Kidney (tissue), 14 donors: ENCODE data around the gene CMTM4. TPM values are rescaled to one million over a fixed set of nuclear protein-coding genes. Genes with fewer than 3 reads are reported as not detected.
"Not testable (repeated sequence)": the region's sequence is repeated elsewhere in the genome, so short reads cannot be mapped to it uniquely, and the experiment has no call there.

Source experiments
- DNase-seq, 5 donors: peaks; one replicate each; pipeline ENCODE4 v3.0.0-alpha.2; 2013 to 2020
- FAIRE-seq: peaks from 2 replicates; lab custom pipeline; 2012; peaks lifted over from hg19 to GRCh38; lab: Jason Lieb, UNC
- H3K27ac ChIP-seq, 2 donors: one replicate each; pipeline ENCODE4 v1.7.0; 2013; ENCODE audit warnings: low read depth in 2 of 2, low read length in 2 of 2, inconsistent platforms in 1 of 2
- H3K27me3 ChIP-seq: one replicate; pipeline ENCODE4 v1.7.1; 2013; ENCODE audit warnings: low read length, inconsistent platforms; ENCODE audit not compliant: control insufficient read depth, insufficient read depth
- H3K36me3 ChIP-seq, 3 donors: one replicate each; pipeline versions ENCODE4 v1.7.0 to v1.7.1; 2013; ENCODE audit warnings: low read length in 3 of 3, control low read depth in 1 of 3, inconsistent platforms in 1 of 3; ENCODE audit not compliant: insufficient read depth in 3 of 3, control insufficient read depth in 2 of 3
- H3K4me1 ChIP-seq, 3 donors: one replicate each; pipeline versions ENCODE4 v1.7.0 to v1.7.1; 2013; ENCODE audit warnings: low read length in 3 of 3, inconsistent platforms in 1 of 3, low read depth in 1 of 3; ENCODE audit not compliant: control insufficient read depth in 2 of 3, insufficient read depth in 2 of 3
- H3K4me3 ChIP-seq, 3 donors: one replicate each; pipeline versions ENCODE4 v1.7.0 to v1.8.1; 2013; ENCODE audit warnings: low read length in 3 of 3, control low read depth in 1 of 3, inconsistent platforms in 1 of 3
- H3K9ac ChIP-seq, 3 donors: one replicate each; pipeline versions ENCODE4 v1.7.0 to v1.7.1; 2013; ENCODE audit warnings: low read length in 3 of 3, control low read depth in 1 of 3, inconsistent platforms in 1 of 3
- H3K9me3 ChIP-seq, 3 donors: one replicate each; pipeline versions ENCODE4 v1.7.0 to v1.7.1; 2013; ENCODE audit warnings: low read length in 3 of 3, control low read depth in 1 of 3, inconsistent platforms in 1 of 3; ENCODE audit not compliant: control insufficient read depth in 2 of 3, insufficient read depth in 1 of 3
- intact Hi-C: fragments of 100-400 bp; cut with DNase I; formaldehyde crosslinking; loops from one replicate; pipeline ENCODE4 v1.11.1; 2022
- polyA plus RNA-seq: library from polyadenylated mRNA; stranded (reverse); fragments of 350-450 nt; fragmentation: Illumina TruSeq; extraction: RNeasy Lipid Tissue Mini Kit (QIAGEN cat#74804); gene quantifications from one replicate; pipeline ENCODE4 v1.2.3, GENCODE V29; 2014; ENCODE audit warnings: low read depth, low replicate concordance; ENCODE audit not compliant: insufficient read depth
- total RNA-seq: library from RNA; stranded (reverse); fragmentation: NEBNext Ultra II Directional; extraction: Animal tissue kit (Norgen Biotek cat#: 25700); gene quantifications from one replicate; pipeline ENCODE4 v1.2.1, GENCODE V29; 2021
- TF ChIP-seq, protein P1 (sequence below): IDR thresholded peaks from 3 replicates; pipeline ENCODE4 v1.5.1; 2012; ENCODE audit warnings: mild to moderate bottlenecking, moderate library complexity, borderline replicate concordance; ENCODE audit not compliant: insufficient read depth; ENCODE audit errors: extremely low read depth
- donor health status: control.
- donor health status: control.
- donor health status: control.
- donor health status: control.
- donor health status: control.
- donor health status: DM: yes; HTN: yes; CAD: no.
- donor health status: Normal renal cell carcinoma (clear cell type).

CMTM4 gene
- total and polyA plus RNA-seq, 2 donors from 2014 or later: 43.2 to 82.2 TPM

DNA sequence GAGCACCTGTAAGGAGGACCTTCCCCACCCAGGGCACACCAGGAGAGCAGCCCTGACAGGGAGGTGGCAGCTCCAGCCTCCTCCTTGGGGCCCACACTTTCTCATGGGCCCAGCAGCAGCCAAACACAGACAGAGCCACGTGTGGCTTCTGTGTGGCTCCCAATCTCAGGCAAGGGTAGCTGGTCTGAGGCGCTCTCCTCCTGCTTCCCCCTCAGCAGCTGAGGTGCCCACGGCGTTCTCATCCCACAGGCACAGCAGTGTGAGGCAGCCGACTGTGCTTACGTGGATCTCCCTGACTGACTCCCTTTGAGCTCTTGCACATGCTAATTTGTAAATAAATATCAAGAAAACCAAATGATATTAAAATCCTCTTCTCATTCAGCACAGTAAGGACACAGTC lies 61.1 kb downstream of the CMTM4 start:
- no peak for DNase-seq
- FAIRE-seq: no peak
- no peak overlapping the region for H3K27ac ChIP-seq
- intact Hi-C loops: no loop called here
- H3K9ac ChIP-seq: no peak overlapping the region
- H3K4me3 ChIP-seq: no peak overlapping the region
- TF ChIP-seq, protein P1, sequence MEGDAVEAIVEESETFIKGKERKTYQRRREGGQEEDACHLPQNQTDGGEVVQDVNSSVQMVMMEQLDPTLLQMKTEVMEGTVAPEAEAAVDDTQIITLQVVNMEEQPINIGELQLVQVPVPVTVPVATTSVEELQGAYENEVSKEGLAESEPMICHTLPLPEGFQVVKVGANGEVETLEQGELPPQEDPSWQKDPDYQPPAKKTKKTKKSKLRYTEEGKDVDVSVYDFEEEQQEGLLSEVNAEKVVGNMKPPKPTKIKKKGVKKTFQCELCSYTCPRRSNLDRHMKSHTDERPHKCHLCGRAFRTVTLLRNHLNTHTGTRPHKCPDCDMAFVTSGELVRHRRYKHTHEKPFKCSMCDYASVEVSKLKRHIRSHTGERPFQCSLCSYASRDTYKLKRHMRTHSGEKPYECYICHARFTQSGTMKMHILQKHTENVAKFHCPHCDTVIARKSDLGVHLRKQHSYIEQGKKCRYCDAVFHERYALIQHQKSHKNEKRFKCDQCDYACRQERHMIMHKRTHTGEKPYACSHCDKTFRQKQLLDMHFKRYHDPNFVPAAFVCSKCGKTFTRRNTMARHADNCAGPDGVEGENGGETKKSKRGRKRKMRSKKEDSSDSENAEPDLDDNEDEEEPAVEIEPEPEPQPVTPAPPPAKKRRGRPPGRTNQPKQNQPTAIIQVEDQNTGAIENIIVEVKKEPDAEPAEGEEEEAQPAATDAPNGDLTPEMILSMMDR: no peak
- H3K9me3 ChIP-seq: no peaks in the 10 kb centered on the region
- H3K27me3 ChIP-seq: no peaks in the 10 kb centered on the region
- no peaks in the 10 kb centered on the region for H3K36me3 ChIP-seq
- peaks cover 0 to 5% (median 0%) of the 10 kb centered on the region in 3 donors for H3K4me1 ChIP-seq

DNA sequence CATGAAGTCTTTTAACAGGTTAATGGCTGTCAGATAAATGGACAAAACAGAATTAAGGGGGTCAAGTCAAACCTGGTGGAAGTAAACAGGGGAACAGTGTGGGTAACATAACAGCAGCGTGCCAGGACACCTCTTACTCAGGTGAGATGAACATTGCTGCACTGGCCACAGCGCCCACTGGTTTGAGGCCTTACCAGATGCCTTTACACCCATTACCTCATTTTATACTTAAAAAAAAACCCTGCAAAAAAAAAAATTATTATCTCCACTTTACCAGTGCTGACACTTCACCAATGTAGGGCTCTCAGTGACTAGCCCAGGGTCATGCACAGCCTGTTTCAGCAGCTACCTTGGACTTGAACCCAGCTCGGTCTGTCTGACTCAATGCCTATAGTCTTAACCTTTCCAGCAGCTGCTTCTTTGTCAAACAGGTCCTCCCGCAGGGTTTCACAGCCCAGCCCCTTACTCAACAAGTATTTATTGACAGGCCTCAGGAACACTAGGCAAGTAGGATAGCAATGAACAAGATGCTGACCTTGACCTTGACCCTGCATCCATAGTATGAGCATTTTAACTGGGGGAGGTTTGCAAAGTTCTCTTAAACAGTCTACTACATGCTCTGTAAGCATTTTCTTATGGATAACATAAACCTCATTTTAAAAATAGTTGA lies 61.9 kb downstream of the CMTM4 start:
- intact Hi-C loops: no loop called here
- Histone ChIP-seq H3K9ac (no peak overlapping the region), H3K36me3 (no peaks in the 10 kb centered on the region), H3K9me3 (no peaks in the 10 kb centered on the region), H3K4me3 (no peak overlapping the region), H3K27ac (no peak overlapping the region), H3K4me1 (peaks cover 0 to 5% (median 0%) of the 10 kb centered on the region in 3 donors), H3K27me3 (no peaks in the 10 kb centered on the region)
- TF ChIP-seq, protein P1: no peak
- FAIRE-seq (no peak), DNase-seq (no peak)

DNA sequence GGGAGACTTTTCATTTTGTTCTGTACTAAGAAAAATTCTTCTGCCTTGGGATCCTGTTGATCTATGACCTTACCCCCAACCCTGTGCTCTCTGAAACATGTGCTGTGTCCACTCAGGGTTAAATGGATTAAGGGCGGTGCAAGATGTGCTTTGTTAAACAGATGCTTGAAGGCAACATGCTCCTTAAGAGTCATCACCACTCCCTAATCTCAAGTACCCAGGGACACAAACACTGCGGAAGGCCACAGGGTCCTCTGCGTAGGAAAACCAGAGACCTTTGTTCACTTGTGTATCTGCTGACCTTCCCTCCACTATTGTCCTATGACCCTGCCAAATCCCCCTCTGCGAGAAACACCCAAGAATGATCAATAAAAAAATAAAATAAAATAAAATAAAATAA lies 65.0 kb downstream of the CMTM4 start:
- H3K4me1 ChIP-seq, intact Hi-C loops, H3K4me3 ChIP-seq, H3K27me3 ChIP-seq, H3K9ac ChIP-seq, H3K9me3 ChIP-seq, H3K36me3 ChIP-seq, H3K27ac ChIP-seq, FAIRE-seq, DNase-seq: not testable (repeated sequence)

DNA sequence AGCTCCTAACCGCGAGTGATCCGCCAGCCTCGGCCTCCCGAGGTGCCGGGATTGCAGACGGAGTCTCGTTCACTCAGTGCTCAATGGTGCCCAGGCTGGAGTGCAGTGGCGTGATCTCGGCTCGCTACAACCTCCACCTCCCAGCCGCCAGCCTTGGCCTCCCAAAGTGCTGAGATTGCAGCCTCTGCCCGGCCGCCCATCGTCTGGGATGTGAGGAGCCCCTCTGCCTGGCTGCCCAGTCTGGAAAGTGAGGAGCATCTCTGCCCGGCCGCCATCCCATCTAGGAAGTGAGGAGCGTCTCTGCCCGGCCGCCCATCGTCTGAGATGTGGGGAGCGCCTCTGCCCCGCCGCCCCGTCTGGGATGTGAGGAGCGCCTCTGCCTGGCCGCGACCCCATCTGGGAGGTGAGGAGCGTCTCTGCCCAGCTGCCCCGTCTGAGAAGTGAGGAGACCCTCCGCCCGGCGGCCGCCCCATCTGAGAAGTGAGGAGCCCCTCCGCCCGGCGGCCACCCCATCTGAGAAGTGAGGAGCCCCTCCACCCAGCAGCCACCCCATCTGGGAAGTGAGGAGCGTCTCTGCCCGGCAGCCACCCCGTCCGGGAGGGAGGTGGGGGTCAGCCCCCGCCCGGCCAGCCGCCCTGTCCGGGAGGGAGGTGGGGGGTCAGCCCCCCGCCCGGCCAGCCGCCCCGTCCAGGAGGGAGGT lies 65.8 kb downstream of the CMTM4 start:
- H3K9ac ChIP-seq, H3K4me3 ChIP-seq, H3K27ac ChIP-seq, H3K36me3 ChIP-seq, H3K27me3 ChIP-seq, DNase-seq, FAIRE-seq, H3K4me1 ChIP-seq, intact Hi-C loops, H3K9me3 ChIP-seq: not testable (repeated sequence)
